ENCODE results near the gene CASP5. TPM values are rescaled to one million over a fixed set of nuclear protein-coding genes. Genes with fewer than 3 reads are reported as not detected.

CASP5 gene
- total and polyA plus RNA-seq, 2 experiments from 2014 or later, result 0.46 to 2.9 TPM

DNA sequence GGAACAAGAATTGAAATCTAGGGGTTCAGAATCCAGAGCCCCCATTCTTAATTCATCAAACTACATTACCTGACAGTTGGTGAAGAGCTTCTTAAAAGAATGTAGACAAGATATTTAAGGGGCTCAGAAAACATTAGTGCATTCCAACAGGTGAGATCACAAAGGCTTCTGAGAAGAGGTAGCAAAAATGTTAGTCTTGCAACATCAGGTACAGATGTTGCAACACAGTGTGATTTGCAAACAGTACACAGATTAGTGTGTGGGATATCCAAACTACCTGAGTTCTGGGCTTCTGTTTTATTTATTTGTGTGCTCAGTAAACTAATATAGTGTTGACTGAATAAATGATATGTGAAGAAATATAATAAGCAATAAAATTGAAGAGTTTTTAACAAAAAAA is 66.4 kb downstream of the CASP5 start:
- Histone ChIP-seq H3K4me2 (no peak overlapping the region), H3K9me2 (replicated peaks; ENCODE audit: insufficient read depth) (no peaks in the 10 kb centered on the region), H2AFZ (no peak overlapping the region), H3K4me3 (no peak overlapping the region), H3K4me1 (ENCODE audit: insufficient read depth) (no peaks in the 10 kb centered on the region), H3K36me3 (replicated peaks; ENCODE audit: insufficient read depth, low read depth) (no peaks in the 10 kb centered on the region), H4K20me1 (ENCODE audit: insufficient read depth, poor library complexity, severe bottlenecking) (no peaks in the 10 kb centered on the region), H3K27ac (no peak overlapping the region), H3K27me3 (no peaks in the 10 kb centered on the region), H3K79me2 (no peaks in the 10 kb centered on the region), H3K9me3 (ENCODE audit: low read depth) (no peaks in the 10 kb centered on the region)
- TF ChIP-seq, protein P1, sequence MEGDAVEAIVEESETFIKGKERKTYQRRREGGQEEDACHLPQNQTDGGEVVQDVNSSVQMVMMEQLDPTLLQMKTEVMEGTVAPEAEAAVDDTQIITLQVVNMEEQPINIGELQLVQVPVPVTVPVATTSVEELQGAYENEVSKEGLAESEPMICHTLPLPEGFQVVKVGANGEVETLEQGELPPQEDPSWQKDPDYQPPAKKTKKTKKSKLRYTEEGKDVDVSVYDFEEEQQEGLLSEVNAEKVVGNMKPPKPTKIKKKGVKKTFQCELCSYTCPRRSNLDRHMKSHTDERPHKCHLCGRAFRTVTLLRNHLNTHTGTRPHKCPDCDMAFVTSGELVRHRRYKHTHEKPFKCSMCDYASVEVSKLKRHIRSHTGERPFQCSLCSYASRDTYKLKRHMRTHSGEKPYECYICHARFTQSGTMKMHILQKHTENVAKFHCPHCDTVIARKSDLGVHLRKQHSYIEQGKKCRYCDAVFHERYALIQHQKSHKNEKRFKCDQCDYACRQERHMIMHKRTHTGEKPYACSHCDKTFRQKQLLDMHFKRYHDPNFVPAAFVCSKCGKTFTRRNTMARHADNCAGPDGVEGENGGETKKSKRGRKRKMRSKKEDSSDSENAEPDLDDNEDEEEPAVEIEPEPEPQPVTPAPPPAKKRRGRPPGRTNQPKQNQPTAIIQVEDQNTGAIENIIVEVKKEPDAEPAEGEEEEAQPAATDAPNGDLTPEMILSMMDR (IDR thresholded peaks at IDR 0.05; ENCODE audit: poor library complexity), result no peak
- peak; percentile 18 for DNase-seq (ENCODE audit: low spot score)

DNA sequence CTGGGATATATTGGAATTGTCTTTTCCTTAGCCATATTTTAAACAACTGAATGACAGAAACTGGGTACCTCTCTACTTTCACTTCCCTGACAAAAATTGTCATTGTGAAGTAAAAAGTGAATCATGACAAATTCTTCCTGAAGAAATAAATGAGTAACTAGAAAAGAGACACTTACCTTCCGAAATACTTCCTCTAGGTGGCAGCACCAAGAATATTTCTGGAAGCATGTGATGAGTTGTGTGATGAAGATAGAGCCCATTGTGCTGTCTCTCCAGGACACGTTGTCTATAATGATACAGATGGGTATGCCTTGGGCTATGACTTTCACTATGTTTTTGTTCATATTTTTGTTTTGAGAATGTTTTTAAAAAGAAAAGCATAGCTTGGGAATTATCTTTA is 76.1 kb downstream of the CASP5 start:
- Histone ChIP-seq H3K9me3 (ENCODE audit: low read depth) (no peaks in the 10 kb centered on the region), H2AFZ (no peak overlapping the region), H3K9me2 (replicated peaks; ENCODE audit: insufficient read depth) (no peaks in the 10 kb centered on the region), H3K79me2 (no peaks in the 10 kb centered on the region), H3K4me2 (no peak overlapping the region), H3K27me3 (no peaks in the 10 kb centered on the region), H4K20me1 (ENCODE audit: insufficient read depth, poor library complexity, severe bottlenecking) (no peaks in the 10 kb centered on the region), H3K4me1 (ENCODE audit: insufficient read depth) (no peaks in the 10 kb centered on the region), H3K36me3 (replicated peaks; ENCODE audit: insufficient read depth, low read depth) (no peaks in the 10 kb centered on the region), H3K27ac (no peak overlapping the region), H3K4me3 (no peak overlapping the region)
- 29% methylated on average over 2 of the region's 2 CpGs for WGBS (ENCODE audit: low lambda C conversion rate, missing lambda C conversion rate)
- TF ChIP-seq EZH2phosphoT487 (IDR thresholded peaks at IDR 0.05; ENCODE audit: low read depth, severe bottlenecking, unreplicated experiment) (no peak), EZH2 (IDR thresholded peaks at IDR 0.05; ENCODE audit: borderline replicate concordance) (no peak)
- TF ChIP-seq, protein P1 (IDR thresholded peaks at IDR 0.05; ENCODE audit: poor library complexity), result peak; percentile 52
- DNase-seq (ENCODE audit: low spot score), result peak; percentile 46

Other genes starting within 250 kb of the CASP5 start
- gene CASP12, start 124.7 kb downstream of the CASP5 start, total RNA-seq, result 0.13 and 0.36 TPM in 2 replicates
- gene CASP12, start 124.7 kb downstream of the CASP5 start, polyA plus RNA-seq, result 0.42 TPM in 1 of 2 replicates, not detected in the other
- gene CASP4, start 54.6 kb downstream of the CASP5 start, total RNA-seq, result 50.9 and 56.1 TPM in 2 replicates
- 15.8 and 18.8 TPM in 2 replicates for gene CASP4, start 54.6 kb downstream of the CASP5 start, polyA plus RNA-seq
- 2.0 and 9.7 TPM in 2 replicates for gene CASP1, start 12.0 kb upstream of the CASP5 start, total RNA-seq
- gene CASP1, start 12.0 kb upstream of the CASP5 start, polyA plus RNA-seq, result 2.9 and 4.7 TPM in 2 replicates
- gene CARD16, start 22.2 kb upstream of the CASP5 start, total RNA-seq, result 3.1 and 11.9 TPM in 2 replicates
- gene CARD16, start 22.2 kb upstream of the CASP5 start, polyA plus RNA-seq, result 19.6 and 23.8 TPM in 2 replicates
- gene CARD18, start 116.6 kb upstream of the CASP5 start, total RNA-seq, result not detected in 2 replicates
- gene CARD18, start 116.6 kb upstream of the CASP5 start, polyA plus RNA-seq, result not detected in 2 replicates

Measured in hepatocyte (in vitro differentiated cells).